22Rv1 (cell line): Measurements from ENCODE around the gene SKIDA1.

ENCODE experiments used
- H3K27ac ChIP-seq: fragments of 450-650 bp; 2 replicates; pipeline ENCODE4 v1.5.1; 2017
- CTCF ChIP-seq: fragments of 450-650 bp; IDR thresholded peaks from 2 replicates; pipeline ENCODE4 v1.5.1; 2017; ENCODE audit warnings: mild to moderate bottlenecking
- ZFX ChIP-seq: fragments of 450-650 bp; IDR thresholded peaks from 2 replicates; pipeline ENCODE4 v1.6.1; 2017; ENCODE audit warnings: antibody characterized with exemption, borderline replicate concordance

SKIDA1 gene

DNA sequence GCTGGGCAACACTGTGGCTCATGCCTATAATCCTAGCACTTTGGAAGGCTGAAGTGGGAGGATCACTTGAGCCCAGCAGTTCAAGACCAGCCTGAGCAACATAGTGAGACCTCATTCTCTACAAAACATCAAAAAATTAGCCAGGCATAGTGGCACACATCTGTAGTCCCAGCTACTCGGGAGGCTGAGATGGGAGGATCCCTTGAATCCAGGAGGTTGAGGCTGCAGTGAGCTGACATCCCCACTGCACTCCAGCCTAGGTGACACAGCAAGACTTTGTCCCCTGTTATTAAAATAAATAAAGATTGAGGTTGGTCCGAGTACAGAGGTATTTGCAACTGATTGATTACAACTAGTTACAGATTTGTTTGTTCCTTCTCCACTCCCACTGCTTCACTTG lies 44.1 kb downstream of the SKIDA1 start:
- no peak for TF ChIP-seq ZFX
- TF ChIP-seq CTCF = no peak
- H3K27ac ChIP-seq = no peak overlapping the region

DNA sequence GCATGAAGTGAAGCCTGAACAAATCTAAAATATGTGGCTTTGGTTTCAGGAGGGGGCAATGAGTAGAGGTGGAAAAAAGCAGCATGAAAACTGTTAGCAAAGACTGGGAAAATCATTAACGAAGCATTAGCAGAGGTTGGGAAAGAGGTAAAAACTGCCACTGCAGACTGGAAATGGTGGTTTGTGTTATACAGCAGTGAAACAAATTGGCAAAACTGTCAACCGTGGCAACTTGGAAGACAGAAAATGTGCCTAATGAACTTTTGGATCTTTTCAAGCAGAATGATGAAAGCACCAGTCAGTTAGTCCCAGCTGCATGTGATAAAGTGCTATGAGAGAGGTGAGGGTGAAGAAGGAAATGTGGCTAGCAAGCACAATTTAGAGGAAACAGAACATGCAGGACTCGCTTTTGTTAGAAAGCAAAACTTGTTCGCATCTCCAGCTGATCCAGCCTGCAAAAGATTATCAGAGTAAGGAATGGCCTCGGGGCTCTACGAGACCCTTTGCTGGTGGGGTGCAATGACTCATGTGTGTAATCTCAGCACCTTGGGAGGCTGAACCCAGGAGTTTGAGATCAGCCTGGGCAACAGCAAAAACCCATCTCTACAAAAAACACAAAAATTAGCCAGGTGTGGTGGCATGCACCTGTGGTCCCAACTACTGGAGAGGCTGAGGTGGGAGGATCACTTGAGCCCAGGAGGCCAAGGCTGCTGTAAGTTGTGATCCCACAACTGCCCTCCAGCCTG lies 45.7 kb downstream of the SKIDA1 start:
- no peak for TF ChIP-seq CTCF
- no peak for TF ChIP-seq ZFX
- H3K27ac ChIP-seq = no peak overlapping the region

GRCh38 chr10:21475393-21475792 lies 50.1 kb downstream of the SKIDA1 start:
- TF ChIP-seq ZFX = no peak
- TF ChIP-seq CTCF = no peak
- H3K27ac ChIP-seq = no peak overlapping the region

- TF ChIP-seq ZFX (no peak), CTCF (no peak)
- no peak overlapping the region for H3K27ac ChIP-seq
Observed at GRCh38 chr10:21473541-21473940, 51.9 kb downstream of the SKIDA1 start.

DNA sequence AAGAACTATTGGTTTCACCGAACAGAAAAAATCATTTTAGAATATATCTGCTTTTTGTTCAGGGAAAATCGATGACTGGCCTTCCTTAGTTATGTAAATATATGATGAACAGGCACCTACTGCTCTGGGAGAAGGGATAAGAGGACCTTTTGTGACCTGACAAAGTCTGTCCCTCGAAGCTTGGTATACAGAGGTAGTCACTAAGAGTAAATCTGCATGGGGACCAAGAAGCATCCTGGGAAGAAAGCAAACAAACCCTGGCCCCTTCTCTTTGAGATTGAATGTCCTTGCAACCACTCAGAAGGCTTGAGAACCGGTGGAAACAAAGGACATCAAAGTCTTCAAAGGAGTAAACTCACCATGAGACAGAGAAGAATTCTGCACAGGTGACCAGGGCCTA lies 52.3 kb downstream of the SKIDA1 start:
- TF ChIP-seq CTCF (no peak), ZFX (no peak)
- H3K27ac ChIP-seq = no peak overlapping the region

DNA sequence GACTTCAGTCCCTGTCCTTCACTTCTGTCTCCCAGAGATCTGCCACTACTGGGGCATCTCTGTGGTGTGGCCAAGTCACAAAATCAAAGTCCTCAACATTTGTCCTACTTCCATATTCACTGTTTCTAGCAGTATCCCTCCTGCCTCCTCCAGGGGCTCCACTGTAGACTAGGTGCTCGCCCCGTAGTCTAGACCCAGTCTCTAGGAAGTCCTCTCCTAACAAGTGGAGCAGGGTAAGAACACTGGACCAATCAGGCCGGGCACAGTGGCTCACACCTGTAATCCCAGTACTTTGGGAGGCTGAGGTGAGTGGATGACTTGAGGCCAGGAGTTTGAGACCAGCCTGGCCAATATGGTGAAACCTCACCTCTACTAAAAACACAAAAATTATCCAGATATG lies 57.4 kb downstream of the SKIDA1 start:
- TF ChIP-seq ZFX (no peak), CTCF (no peak)
- H3K27ac ChIP-seq = no peak overlapping the region

GRCh38 chr10:21467633-21468032 lies 57.8 kb downstream of the SKIDA1 start:
- TF ChIP-seq ZFX (no peak), CTCF (no peak)
- no peak overlapping the region for H3K27ac ChIP-seq
